HG02763 (cell line): ENCODE measurements around the gene CTCF.

Source experiments
- ATAC-seq: cut with Tn5 transposase; IDR thresholded peaks from one replicate; pipeline ENCODE4 v1.9.1; 2021; ENCODE audit warnings: mild to moderate bottlenecking, moderate library complexity; ENCODE audit not compliant: unreplicated experiment

CTCF gene

DNA sequence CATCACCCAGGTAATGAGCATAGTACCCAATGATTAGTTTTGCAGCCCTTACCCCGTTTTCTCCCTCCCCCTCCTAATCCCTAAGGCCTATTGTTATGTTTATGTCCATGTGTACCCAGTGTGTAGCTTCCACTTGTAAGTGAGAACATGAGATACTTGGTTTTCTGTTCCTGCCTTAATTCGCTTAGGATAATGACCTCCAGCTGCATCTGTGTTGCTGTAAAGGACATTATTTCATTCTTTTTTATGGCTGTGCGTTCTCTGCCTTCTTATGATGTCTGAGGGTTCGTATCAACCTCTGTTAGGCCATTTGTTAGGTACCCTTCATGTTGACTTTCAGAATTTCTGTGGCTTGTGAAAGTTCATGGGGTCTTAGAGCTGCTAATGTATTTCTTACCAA is 31.0 kb downstream of the CTCF start:
- no peak for ATAC-seq

DNA sequence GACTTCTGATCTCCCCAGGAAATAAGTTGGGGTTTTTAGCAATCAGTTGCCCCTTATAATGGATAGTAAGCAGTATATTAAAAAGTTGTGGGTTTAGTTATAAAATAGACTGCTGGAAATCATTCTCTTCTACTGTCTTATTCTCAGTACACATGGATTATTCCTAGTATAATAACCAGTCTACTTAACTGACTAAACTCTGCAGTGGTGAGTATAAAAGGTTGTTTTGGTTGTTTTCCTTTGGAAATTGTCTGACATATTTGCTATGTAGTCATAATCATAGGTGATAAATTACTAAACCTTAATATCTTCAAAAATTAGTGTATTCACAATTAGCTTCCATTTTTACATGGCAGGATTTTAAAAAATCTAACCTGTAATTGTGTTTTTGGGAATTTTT is 31.4 kb downstream of the CTCF start:
- ATAC-seq = no peak

DNA sequence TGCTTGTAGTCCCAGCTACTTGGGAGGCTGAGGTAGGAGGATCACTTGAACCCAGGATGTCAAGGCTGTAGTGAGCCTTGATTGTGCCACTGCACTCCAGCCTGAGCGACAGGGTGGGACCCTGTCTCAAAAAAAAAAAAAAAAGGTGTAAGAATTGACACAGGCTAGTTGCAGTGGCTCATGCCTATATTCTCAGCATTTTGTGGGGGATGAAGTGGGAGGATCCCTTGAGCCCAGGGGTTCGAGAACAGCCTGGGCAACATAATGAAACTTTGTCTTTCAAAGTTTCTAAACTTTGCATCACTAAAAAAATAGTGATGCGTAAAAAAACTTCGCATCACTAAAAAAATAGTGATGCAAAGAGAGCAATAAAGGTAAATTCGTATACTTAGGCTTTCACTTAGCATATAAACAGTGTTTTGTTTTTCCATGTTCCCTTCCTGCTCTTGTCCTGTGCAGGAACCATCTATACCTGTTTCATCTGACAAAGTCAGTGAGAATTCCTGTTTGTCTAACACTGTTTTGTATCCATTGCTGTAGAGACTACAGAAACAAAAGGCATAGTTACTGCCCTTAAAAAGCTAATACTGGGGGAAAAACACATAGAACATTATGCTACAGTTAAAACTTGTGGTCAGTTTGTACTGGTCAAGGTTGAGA is 32.1 kb downstream of the CTCF start:
- no peak for ATAC-seq

DNA sequence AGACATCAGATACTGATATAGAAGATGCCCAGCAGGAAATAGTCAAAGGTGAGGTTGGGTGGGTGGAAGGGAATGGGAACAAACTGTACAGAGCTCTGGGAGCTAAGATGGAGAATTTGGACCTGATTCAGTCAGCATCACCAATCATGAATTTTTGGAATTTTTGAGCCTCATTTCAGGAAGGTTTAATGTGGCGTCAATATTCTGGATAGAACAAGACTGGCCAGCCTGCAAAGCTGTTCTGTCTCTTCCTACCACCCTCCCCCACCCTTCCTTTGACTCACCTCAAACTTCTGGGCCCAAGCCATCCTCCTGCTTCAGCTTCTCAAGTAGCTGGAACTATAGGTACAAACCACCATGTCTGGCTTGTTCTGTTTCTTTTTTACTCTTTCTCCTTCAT is 32.6 kb downstream of the CTCF start:
- no peak for ATAC-seq

DNA sequence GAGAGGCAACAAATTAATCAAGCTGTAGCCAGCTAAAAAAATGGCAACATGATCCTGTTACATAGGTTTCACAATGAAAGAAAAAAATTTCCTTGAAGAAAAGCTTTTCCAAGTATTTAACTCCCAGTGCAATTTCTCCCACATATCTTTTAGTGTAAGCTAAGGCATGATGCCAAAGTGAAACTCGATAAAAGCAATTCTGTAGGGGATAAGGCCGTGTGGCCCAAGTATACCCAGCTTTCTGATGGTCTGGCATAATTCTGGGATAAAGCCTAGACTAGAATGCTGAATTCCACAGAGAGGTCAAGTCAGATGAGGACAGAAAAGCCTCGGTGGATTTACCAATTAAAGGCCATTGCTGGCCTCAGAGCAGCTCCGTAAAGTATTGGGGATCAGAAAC is 36.2 kb downstream of the CTCF start:
- ATAC-seq = no peak

DNA sequence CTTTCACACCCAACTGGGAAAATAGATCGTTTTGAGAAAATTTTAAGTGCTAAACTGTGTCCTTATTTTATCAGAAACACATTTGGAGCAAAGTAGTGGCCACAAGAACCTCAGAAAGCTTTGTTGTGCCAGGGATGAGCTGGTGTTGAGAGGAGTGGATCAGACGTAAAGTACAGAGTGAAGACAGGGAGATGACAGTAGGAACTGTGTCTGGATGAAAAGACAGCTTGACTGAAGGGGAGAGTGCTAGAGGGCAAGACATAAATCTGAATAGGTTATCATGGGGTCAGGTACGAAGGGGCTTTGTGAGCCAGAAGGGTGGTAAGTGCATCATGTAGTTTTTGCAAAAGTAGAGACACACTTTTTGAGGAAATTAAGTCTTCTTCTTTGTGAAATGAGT is 43.3 kb downstream of the CTCF start:
- no peak for ATAC-seq

DNA sequence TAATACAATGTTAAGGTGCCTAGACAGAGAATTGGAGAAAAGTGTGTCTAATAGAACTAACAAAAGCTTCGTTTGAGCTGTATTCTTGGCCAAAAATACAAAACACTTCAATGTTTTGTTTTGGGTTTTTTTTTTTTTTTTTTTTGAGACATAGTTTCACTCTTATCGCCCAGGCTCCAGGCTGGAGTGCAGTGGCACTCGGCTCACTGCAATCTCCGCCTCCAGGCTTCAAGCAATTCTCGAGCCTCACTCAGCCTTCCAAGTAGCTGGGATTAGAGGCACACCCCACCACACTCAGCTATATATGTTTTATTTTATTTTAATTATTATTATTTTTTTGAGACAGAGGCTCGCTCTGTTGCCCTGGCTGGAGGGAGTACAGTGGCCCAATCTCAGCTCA is 44.3 kb downstream of the CTCF start:
- no peak for ATAC-seq

DNA sequence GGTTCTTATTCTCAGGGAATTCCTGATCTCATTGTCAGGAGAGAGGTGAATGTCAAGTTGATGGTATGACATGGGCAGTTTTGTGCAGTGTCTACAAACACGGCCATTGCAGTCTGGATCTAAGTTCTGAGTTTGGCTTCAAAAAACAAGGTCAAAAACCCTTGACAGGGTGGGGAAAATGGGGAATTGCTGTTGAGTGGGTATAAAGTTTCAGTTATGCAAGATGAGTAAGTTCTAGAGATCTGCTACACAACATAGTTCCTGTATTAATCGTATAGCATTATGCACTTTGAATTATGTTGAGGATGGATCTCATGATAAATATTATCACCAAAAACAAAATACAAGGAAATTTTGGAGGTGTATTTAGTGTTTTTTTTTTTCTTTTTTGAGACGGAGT is 46.0 kb downstream of the CTCF start:
- no peak for ATAC-seq

DNA sequence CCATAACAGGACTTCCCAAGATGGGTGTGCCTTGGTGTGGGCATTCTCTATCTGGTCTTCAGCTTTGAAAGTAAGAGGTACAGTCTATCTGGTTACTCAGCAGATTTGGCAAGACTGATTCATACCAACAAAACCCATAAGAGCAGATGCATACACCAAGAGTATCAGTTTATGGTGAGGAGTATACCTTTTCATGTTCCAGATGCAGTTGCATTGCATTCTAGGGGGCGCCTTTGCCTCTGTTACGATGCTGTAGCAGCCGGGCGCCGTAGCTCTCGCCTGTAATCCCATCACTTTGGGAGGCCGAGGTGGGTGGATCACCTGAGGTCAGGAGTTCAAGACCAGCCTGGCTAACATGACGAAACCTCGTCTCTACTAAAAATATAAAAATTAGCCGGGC is 51.5 kb downstream of the CTCF start:
- ATAC-seq = no peak

DNA sequence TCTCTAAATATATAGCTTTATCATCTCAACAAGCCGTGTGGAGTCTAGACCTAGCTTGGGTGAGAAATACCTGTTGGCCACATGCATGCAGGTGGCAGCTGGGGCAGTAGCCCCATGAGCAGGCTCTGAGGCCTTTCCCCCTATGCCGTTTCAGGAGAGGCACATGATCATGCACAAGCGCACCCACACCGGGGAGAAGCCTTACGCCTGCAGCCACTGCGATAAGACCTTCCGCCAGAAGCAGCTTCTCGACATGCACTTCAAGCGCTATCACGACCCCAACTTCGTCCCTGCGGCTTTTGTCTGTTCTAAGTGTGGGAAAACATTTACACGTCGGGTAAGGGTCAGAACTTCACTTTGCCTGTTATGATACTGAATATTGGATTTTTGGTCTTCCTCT is 65.9 kb downstream of the CTCF start:
- no peak for ATAC-seq

DNA sequence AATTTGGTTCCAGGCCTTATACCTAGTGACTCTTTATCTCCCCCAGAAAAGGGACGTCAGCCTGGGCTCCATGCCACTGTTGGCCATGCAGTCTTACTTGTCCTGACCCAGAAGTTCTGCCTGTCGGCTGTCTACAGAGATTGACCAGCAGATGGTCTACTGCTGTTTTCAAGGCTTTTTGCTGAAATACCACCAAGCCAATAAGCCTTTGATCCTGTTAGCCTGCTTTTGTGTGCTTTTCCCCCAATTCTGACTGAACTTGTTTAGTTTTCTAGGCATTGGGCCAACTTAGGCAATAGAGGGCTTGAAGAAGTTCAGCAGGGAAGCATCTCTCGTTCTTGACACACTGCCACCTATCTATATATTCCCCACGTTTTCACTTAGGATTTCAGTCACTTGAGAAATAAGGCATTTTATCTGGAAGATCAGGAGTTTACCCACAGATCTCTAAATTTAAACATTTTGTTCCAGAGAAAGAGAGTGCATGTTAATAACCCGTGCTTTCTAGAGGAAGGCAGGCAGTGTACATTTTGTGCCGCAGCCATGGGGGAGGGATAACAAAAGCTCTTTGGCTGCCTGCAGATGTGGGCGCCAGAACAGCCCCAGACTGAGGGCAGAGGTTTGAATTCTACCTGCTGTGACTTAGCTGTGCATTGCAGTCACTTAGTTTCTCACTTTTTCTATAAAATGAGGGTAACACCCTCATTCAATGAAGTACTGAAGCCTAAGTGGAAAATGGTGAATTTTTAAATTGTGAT is 70.3 kb downstream of the CTCF start:
- no peak for ATAC-seq

DNA sequence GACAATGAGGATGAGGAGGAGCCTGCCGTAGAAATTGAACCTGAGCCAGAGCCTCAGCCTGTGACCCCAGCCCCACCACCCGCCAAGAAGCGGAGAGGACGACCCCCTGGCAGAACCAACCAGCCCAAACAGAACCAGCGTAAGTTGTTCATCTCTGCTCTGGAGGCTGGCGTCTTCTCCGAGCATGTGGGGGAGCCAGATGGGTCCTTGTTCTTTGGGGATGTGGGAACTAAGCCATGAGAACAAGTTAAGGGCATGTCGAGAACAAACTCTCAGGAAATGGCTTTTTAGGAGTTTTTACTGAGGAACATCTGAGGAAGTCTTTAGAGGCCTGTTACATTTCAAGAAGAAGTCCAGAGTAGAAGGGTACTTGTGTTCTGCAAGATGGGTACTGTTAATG is 74.4 kb downstream of the CTCF start:
- no peak for ATAC-seq

DNA sequence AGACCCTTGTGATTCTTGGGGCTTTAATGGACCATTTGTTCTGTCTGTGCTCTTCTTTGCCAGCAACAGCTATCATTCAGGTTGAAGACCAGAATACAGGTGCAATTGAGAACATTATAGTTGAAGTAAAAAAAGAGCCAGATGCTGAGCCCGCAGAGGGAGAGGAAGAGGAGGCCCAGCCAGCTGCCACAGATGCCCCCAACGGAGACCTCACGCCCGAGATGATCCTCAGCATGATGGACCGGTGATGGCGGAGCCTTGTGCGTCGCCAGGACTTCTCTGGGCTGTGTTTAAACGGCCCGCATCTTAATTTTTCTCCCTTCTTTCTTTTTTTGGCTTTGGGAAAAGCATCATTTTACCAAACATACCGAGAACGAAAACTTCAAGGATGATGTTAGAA is 75.3 kb downstream of the CTCF start:
- ATAC-seq = no peak

DNA sequence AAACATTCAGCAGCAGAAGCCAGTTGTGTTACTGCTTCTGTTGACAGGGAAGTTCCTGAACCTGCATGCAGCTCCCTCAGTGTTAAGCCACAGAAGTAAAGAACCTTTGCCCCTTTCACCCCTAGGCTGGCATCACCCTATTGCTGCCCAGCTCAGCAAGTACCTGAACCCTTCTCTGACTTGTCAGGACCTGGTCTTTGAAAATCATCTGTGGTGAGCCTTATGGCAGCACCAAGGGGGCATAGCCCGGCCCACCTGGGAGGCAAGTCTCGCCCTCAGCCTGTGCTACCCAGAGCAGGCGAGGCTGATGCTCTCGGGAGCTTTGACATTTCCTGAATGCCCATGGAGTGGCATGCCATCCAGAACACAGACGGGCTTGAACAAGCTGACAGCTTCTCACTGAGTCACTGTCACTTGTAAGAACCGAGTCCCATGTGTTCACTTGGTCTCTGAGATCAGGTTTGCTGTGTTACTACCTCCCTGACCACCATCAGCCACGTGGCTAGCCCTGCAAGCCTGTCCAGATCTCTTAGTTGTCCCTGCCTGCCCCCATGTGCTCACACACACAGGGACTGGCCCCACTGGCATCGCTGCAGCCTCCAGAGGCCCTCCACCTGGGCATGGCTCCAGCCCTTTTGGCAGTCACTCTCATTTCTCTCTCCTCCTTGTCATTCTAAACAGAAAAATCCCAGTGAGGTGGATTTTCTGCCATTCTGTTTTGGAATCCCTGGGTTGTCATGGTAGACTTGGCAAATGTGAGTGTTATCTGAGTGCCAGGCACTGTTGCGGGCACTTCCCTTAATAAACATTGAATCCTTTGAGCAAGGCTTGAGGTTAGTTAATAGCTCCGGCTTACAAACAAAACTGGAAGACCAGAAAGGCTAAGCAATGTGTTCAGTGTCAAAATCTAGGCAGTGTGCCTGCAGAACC is 79.7 kb downstream of the CTCF start:
- ATAC-seq = no peak

DNA sequence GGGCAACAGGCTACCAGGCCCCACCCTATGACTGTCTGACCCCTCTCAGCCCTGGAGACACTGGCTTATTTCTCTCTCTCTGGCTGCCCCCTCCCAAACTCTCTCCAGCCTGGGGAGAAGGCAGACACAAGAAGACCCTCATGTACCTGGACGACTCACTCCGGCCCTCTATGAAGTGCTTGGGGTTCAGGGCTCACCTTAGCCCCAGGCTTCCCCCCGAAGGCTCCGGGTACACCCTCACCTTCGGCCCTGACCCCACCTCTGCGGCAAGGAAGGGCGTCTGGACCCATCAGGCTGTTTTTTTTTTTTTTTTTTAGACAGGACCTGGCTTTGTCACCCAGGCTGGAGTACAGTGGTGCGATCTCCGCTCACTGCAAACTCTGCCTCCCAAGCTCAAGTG is 81.7 kb downstream of the CTCF start:
- ATAC-seq = no peak

DNA sequence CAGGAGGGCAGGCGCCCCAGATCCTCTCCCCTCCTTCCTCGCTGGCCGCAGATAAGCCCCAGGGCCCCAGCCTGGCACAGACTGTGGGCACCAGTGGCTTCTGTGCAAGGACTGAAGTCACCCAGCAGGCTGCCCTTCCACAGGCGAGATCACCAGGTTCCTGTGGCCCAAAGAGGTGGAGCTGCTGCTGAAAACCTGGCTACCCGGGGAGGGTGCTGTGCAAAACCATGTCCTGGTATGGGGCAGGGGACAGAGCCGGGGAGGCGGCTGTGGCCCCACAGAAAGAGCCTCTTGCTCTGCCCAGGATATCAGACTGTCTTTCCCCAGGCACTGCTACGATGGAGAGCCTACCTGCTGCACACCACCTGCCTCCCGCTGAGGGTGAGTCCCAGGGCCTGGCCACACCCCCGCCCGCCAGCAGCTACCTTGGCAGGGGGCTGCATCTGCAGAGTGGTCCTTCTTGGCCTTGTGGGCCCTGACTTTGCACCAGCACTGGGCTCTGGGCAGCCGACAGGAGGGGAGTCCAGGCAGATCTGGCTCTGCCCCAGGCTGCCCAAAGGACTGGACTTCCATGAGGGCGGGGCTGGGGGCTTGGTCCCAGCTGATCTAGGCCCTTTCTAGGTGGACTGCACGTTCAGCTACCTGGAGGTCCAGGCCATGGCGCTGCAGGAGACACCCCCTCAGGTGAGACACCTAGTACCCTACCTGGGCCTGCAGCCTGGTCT is 83.2 kb downstream of the CTCF start:
- no peak for ATAC-seq

DNA sequence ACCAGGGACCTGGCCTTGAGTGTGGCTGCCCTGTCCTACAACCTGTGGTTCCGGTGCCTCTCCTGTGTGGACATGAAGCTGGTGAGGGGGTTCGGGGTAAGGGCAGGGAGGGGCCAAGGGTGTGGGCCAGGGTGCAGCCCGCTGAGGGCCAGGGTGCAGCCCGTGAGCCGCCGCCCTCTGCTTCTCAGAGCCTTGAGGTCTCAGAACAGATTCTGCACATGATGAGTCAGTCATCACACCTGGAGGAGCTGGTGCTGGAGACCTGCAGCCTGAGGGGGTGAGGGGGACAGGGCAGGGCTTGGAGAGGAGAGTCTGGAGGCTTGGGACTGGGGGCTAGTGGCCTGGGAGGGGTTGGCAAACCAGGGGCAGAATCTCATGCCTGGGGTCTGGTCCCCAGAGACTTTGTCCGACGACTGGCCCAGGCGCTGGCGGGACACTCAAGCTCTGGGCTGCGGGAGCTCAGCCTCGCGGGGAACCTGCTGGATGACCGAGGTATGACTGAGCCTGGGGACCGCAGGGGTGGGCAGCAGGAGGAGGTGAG is 84.9 kb downstream of the CTCF start:
- no peak for ATAC-seq

DNA sequence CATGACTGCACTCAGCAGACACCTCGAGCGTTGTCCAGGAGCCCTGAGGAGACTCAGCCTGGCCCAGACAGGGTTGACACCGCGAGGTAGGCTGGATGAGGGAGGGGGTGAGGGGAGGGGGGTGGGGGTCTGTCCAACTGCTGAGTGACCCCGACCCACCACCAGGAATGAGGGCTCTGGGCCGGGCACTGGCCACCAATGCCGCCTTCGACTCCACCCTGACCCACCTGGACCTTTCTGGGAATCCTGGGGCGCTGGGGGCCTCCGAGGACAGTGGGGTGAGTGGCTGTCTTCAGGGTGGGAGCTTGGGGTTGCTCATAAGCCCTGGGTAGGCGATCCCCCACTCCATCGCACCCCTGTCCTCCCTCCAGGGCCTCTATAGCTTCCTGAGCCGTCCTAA is 85.4 kb downstream of the CTCF start:
- no peak for ATAC-seq

DNA sequence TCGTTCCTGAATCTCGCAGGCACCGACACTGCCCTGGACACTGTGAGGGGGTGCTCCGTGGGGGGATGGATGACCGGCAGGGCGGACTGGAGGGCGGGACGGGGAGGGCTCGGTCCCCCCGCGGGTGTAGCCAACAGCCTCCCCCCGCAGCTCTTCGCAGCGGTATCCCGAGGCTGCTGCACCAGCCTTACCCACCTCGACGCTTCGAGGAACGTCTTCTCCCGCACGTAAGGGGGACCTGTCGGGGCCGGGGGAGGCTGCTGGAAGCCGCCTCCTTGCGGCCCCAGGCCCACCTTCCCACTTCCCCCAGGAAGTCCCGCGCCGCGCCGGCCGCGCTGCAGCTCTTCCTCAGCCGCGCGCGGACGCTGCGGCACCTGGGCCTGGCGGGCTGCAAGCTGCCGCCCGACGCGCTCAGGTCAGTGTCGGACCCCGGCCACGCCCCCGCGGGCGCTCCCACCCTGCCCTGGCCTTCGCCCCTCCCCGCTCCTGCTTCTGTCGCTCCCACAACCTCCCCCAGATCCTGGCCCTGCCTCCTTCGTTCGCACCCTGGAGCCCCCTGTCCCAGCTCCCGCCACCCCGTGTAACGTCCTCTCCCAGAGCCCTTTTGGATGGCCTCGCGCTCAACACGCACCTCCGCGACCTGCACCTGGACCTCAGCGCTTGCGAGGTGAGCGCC is 85.9 kb downstream of the CTCF start:
- ATAC-seq = no peak

DNA sequence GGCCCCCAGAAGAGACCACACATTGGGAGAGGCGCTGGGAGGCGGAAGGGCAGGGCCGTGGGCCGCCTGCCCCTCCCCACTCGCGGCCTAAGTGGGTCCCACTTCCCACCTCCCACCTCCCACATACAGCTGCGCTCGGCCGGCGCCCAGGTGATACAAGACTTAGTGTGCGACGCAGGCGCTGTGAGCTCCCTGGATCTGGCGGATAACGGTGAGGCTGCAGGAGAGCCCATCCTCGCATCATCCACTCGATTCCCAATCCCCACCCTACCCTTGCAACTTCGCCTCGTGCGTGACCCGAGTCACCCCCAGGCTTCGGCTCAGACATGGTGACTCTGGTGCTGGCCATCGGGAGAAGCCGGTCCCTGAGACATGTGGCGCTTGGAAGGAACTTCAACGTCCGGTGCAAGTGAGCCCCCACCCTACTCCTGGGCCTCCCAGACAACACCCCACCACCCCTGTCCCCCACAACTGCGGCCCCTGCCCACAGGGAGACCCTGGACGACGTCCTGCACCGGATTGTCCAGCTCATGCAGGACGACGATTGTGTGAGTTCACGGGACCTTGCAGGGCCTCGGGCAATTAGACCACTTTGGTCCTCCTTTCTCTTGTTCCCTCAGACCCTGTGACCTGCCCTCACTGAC is 86.6 kb downstream of the CTCF start:
- no peak for ATAC-seq
